Activated CD8-positive, alpha-beta T cell treated with anti-CD3 and anti-CD28 coated beads for 36 hours (primary cell): ENCODE data around the gene CARHSP1. TPM values are rescaled to one million over a fixed set of nuclear protein-coding genes. Genes with fewer than 3 reads are reported as not detected.
A peak's percentile ranks its signal among the peaks of the same experiment; 100 is the strongest.

Experiments used
- ATAC-seq: fragments of 200-7000 bp; cut with Tn5 transposase; one replicate; pipeline ENCODE4 v1.10.0; 2021; ENCODE audit warnings: mild to moderate bottlenecking, moderate library complexity
- CTCF ChIA-PET: fragments of 350-600 bp; sonication (Branson Sonifier 250); formaldehyde crosslinking; loops from one replicate; lab custom pipeline; 2021; ENCODE audit warnings: antibody characterized with exemption; lab: Charles Lee
- POLR2A ChIA-PET: fragments of 350-600 bp; sonication (Branson Sonifier 250); formaldehyde crosslinking; loops from one replicate; lab custom pipeline; 2021; ENCODE audit warnings: antibody characterized with exemption; lab: Charles Lee
- DNase-seq: peaks from one replicate; pipeline ENCODE4 v3.0.0-alpha.2; 2020
- H3K27ac Mint-ChIP-seq: one replicate; pipeline ENCODE4 v1.8.0; 2021; ENCODE audit warnings: mild to moderate bottlenecking, mixed read lengths
- H3K27me3 Mint-ChIP-seq: one replicate; pipeline ENCODE4 v1.8.0; 2021; ENCODE audit warnings: mixed read lengths
- H3K36me3 Mint-ChIP-seq: one replicate; pipeline ENCODE4 v1.8.0; 2021; ENCODE audit warnings: low read depth, mixed read lengths
- H3K4me1 Mint-ChIP-seq: one replicate; pipeline ENCODE4 v1.8.0; 2021; ENCODE audit warnings: low read depth, mixed read lengths
- H3K4me3 Mint-ChIP-seq: one replicate; pipeline ENCODE4 v1.8.0; 2021; ENCODE audit warnings: mild to moderate bottlenecking, moderate library complexity, mixed read lengths
- H3K9me3 Mint-ChIP-seq: one replicate; pipeline ENCODE4 v1.8.0; 2021; ENCODE audit warnings: mixed read lengths
- intact Hi-C: fragments of 100-400 bp; cut with micrococcal nuclease; formaldehyde crosslinking; loops from one replicate; pipeline ENCODE4 v1.10.0; 2022
- total RNA-seq, 2 experiments: library from RNA; stranded (reverse); gene quantifications; one replicate each; pipeline ENCODE4 v1.2.3, GENCODE V29; 2021
- TF ChIP-seq, protein P1 (sequence below): fragments of 200-600 bp; IDR thresholded peaks from one replicate; pipeline ENCODE4 v1.8.0; 2022; ENCODE audit warnings: antibody characterized with exemption, mild to moderate bottlenecking

CARHSP1 gene
- total RNA-seq, 2 experiments from 2014 or later: 63.9 to 72.6 TPM

DNA sequence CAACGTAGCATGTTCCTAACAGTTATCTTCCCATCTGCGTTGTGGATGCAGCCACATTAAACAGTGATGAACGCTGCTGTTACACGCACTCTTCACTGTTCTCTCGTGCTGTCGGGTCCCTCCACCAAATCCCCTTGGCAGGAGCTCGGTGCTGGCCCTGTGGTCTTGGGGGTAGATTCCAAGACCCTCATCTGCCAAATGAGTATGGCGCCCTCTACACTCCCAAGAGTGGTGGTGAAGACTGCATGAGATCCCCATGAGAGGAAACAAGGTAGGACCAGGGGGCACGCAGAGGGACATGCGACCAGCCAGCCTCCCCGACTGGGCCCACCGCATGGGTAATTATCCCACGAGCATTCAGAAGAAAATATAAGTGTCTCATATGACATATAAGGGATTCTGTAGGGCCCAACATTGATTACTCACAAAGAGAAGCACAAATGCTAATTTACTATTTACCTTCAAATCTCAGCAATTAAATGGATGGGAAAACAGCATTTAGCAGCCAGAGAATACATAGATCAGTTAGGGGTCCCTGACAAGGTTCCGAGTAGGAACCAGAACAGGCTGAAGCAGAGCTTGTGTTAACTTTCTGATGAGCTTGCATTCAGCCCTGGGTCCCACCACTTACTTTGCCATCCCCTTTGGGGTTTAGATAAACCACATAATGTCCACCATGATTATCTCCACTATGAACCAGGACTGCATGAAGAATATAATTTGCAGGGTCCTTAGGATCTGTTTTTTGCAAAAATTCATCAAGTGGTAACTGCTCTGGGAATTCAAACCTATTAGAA lies 37.2 kb upstream of the CARHSP1 start:
- Mint-ChIP-seq H3K4me1 (peaks cover 12% of the 10 kb centered on the region), H3K27ac (peak overlapping the region; percentile 1), H3K9me3 (no peaks in the 10 kb centered on the region), H3K27me3 (no peaks in the 10 kb centered on the region), H3K4me3 (no peak overlapping the region), H3K36me3 (peaks cover 78% of the 10 kb centered on the region)
- ChIA-PET CTCF (interaction anchor here (0.7 to 1.5 kb wide), 7 partner anchors 10 to 204 kb away, joined by 3 to 7 read pairs (median 4); no protein-coding TSS in a partner anchor), POLR2A (no interaction called here)
- ATAC-seq (no peak), DNase-seq (no peak)
- intact Hi-C loops: no loop called here
- TF ChIP-seq, protein P1, sequence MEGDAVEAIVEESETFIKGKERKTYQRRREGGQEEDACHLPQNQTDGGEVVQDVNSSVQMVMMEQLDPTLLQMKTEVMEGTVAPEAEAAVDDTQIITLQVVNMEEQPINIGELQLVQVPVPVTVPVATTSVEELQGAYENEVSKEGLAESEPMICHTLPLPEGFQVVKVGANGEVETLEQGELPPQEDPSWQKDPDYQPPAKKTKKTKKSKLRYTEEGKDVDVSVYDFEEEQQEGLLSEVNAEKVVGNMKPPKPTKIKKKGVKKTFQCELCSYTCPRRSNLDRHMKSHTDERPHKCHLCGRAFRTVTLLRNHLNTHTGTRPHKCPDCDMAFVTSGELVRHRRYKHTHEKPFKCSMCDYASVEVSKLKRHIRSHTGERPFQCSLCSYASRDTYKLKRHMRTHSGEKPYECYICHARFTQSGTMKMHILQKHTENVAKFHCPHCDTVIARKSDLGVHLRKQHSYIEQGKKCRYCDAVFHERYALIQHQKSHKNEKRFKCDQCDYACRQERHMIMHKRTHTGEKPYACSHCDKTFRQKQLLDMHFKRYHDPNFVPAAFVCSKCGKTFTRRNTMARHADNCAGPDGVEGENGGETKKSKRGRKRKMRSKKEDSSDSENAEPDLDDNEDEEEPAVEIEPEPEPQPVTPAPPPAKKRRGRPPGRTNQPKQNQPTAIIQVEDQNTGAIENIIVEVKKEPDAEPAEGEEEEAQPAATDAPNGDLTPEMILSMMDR: no peak

DNA sequence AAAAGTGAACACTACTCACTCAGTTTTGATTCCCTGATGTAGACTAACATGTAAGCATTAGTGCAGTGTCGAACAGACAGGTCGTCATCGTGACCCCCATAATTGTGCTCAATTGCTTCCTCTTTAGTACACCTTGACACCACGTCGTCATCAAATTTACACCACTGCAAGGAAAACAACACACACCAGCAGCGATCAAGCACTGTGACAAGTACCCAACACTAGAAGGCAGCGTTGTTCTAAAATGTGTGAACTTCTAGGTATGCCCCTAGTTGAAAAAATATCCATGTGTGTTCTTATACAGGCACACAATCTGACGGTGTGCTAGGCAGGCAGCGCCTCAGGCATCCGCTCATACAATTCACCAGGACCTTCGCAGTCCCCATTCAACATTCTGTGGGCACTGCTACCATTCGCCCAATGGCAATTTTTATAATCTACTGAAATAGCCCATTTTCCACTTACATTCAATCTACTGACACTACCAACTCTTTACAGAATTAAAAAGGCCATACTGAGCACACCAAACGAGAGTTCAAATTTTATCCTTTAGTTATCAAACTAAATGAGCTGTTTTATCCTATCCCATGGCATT lies 36.5 kb upstream of the CARHSP1 start:
- TF ChIP-seq, protein P1: no peak
- Mint-ChIP-seq H3K9me3 (no peaks in the 10 kb centered on the region), H3K4me3 (no peak overlapping the region), H3K27ac (no peak overlapping the region), H3K4me1 (peaks cover 12% of the 10 kb centered on the region), H3K36me3 (peaks cover 77% of the 10 kb centered on the region), H3K27me3 (no peaks in the 10 kb centered on the region)
- ChIA-PET POLR2A (no interaction called here), CTCF (interaction anchor here (0.7 to 1.8 kb wide), 8 partner anchors 10 to 205 kb away, joined by 3 to 7 read pairs (median 4); no protein-coding TSS in a partner anchor)
- no peak for DNase-seq
- ATAC-seq: peak; percentile 67
- intact Hi-C loops: no loop called here

DNA sequence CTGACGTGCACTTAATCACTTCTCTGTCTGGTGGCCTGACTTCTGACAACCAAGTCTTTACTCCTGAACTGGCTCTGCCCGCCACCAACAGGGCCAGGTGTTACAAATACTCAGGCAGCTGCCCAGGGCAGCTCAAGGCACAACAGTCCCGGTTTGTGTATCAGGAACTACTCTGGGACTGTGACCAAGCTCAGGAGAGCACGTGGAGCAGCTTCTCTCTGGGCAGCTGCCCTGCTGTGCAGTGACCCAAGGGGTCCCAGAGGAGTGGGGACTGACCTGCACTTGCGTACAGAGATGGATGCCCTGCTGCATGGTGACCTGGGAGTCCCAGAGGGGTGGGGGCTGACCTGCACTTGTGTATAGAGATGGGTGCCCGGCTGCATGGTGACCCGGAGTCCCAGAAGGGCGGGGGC lies 35.2 kb upstream of the CARHSP1 start:
- intact Hi-C loops: no loop called here
- H3K9me3 Mint-ChIP-seq: no peaks in the 10 kb centered on the region
- no peak overlapping the region for H3K4me3 Mint-ChIP-seq
- no peak for DNase-seq
- H3K36me3 Mint-ChIP-seq: peaks cover 85% of the 10 kb centered on the region
- CTCF ChIA-PET: interaction anchor here (0.7 to 1.8 kb wide), 2 partner anchors 33 to 105 kb away, joined by 3 to 4 read pairs; no protein-coding TSS in a partner anchor
- no peak for ATAC-seq
- H3K4me1 Mint-ChIP-seq: peaks cover 8% of the 10 kb centered on the region
- POLR2A ChIA-PET: no interaction called here
- H3K27me3 Mint-ChIP-seq: no peaks in the 10 kb centered on the region
- no peak overlapping the region for H3K27ac Mint-ChIP-seq
- TF ChIP-seq, protein P1: no peak

DNA sequence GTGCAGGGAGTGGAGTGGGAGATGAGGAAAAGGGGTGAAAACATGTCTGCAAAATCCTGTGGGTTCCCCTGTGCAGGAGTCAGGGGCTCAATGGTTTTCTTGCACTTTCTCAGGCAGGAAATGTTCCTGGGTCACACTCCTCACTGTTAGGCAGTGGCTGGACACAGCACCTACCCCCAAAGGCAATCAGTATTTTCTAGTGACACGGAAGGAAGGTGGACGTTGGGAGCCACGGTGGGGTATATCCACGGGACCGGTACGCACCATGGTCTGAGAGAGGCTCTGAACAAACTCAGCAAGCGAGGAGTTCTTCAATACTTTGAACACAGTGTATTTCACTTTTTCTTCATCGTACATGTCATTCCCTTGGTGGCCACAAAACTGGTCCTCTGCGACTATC lies 34.2 kb upstream of the CARHSP1 start:
- ATAC-seq (no peak), DNase-seq (no peak)
- no peaks in the 10 kb centered on the region for H3K27me3 Mint-ChIP-seq
- peaks cover 82% of the 10 kb centered on the region for H3K36me3 Mint-ChIP-seq
- POLR2A ChIA-PET: interaction anchor here (0.6 kb wide), 1 partner anchor 34 kb away, joined by 3 read pairs; the partner anchor contains the start of gene CARHSP1
- intact Hi-C loops: no loop called here
- H3K27ac Mint-ChIP-seq: no peak overlapping the region
- H3K4me3 Mint-ChIP-seq: no peak overlapping the region
- TF ChIP-seq, protein P1: no peak
- CTCF ChIA-PET: no interaction called here
- peaks cover 7% of the 10 kb centered on the region for H3K4me1 Mint-ChIP-seq
- H3K9me3 Mint-ChIP-seq: no peaks in the 10 kb centered on the region
